Breast epithelium (tissue), 3 donors: ENCODE results near the gene MAL.

ENCODE experiments used
- CTCF ChIP-seq, 3 donors: fragments of 450-650 bp; IDR thresholded peaks; one replicate each; pipeline ENCODE4 v1.5.1; 2016 to 2017; ENCODE audit warnings: antibody characterized with exemption in 3 of 3, mild to moderate bottlenecking in 3 of 3, moderate library complexity in 3 of 3
- POLR2A ChIP-seq: fragments of 450-650 bp; IDR thresholded peaks from one replicate; pipeline ENCODE4 v1.6.1; 2016; ENCODE audit warnings: antibody characterized with exemption, mild to moderate bottlenecking, moderate library complexity
- POLR2AphosphoS5 ChIP-seq, 3 donors: sonication (generic); formaldehyde crosslinking; IDR thresholded peaks; one replicate each; pipeline ENCODE4 v1.6.1; 2017; ENCODE audit warnings: antibody characterized with exemption in 3 of 3

- TF ChIP-seq POLR2AphosphoS5 (IDR thresholded peaks at IDR 0.05) (no peak), CTCF (IDR thresholded peaks at IDR 0.05) (no peak), POLR2A (no peak)
Measured at GRCh38 chr2:95061119-95061512, 35.6 kb downstream of the MAL start.
